ENCODE measurements around the gene SLC25A25.

DNA sequence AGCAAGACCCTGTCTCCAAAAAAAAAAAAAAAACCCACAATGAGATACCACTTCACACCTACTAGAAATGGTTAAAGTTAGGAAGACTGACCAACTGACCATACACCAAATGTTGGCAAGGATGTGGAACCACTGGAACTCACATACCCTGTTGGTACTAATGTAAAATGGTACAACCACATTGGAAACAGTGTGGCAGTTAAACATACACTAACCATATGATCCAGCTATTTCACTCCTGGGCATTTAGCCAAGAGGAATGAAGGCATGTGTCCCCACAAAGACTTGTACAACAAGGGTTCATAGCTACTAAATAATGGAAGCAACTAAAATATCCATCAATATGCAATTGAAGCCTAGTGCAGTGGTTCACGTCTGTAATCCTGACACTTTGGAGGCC, 22.2 kb upstream of the SLC25A25 start:
- TF ChIP-seq POLR2AphosphoS5 (IDR thresholded peaks at IDR 0.05; ENCODE audit: borderline replicate concordance, low read depth, low read length) (no peak), EZH2 (IDR thresholded peaks at IDR 0.05) (no peak)
